SKM-1 treated with dmso at 0.1 percent for 144 hours (cell line): ENCODE results near the gene C5orf24.
"Not testable (repeated sequence)": the region's sequence is repeated elsewhere in the genome, so short reads cannot be mapped to it uniquely, and the experiment has no call there.

ENCODE experiments used
- DNase-seq: peaks from one replicate; lab custom pipeline; 2025; ENCODE audit not compliant: unreplicated experiment; lab: John Stamatoyannopoulos, UW

Gene C5orf24

DNA sequence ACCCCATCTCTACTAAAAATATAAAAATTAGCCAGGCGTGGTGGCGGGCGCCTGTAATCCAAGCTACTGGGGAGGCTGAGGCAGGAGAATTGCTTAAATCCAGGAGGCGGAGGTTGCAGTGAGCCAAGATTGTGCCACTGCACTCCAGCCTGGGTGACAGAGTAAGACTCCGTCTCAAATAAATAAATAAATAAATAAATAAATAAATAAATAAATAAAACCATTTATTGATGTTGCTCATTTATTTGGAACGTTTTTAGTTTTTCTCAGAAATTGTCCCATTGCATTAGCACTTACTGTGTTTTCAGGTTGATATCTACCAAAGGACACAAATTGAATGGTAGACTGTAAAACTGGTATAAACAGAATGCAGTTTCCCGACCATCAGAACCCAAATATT is 10.7 kb downstream of the C5orf24 start:
- not testable (repeated sequence) for DNase-seq

DNA sequence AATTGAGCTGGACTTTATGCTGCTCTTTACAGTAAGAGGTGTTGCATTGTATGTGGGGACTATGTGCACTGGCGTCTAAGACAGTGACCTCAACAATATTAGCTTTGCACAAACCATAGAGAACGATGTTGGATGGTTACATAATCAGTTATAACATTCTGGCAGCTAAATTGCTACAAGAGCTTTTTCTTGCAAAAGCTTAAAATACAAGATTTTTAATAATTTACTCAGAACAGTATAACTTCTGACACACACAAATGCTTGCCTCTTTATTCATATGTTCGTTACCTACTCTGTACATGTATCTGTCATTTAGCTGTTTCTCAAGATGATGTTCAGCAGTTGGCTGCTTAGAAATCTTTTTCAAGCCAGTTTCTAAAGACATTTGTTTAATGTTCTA is 11.6 kb downstream of the C5orf24 start:
- DNase-seq: no peak

DNA sequence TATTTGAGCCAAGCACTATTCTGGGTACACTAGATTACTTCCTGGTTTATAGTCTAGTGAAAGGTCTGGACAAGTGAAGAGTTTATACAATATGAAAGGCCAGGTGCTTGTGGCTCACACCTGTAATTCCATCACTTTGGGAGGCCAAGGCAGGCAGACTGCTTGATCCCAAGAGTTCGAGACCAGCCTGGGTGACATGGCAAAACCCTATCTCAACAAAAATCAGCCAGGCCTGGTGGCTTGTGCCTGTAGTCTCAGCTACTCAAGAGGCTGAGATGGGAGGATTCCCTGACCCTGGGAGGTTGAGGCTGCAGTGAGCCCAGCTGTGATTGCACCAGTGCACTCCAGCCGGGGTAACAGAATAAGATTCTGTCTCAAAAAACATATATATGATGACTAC is 18.9 kb downstream of the C5orf24 start:
- DNase-seq: no peak

DNA sequence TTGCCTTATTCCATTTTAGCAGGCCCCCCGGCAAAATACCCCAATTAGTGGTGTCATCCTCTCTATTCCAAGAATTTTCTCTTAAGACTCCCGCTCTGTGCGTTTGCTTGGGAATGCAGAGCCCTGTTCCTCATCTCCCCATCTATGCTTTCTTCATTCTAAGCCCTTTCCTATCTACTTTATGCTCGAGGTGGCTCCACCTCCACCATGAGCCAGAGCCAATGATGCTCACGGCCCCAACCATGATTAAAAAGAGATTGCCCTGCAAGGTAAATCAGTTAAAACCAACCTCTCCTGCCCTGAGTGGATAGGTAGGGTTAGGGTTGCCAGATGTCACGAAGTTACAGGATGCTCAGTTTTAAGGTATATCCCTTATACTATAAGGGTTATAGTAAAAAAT is 27.7 kb downstream of the C5orf24 start:
- no peak for DNase-seq

DNA sequence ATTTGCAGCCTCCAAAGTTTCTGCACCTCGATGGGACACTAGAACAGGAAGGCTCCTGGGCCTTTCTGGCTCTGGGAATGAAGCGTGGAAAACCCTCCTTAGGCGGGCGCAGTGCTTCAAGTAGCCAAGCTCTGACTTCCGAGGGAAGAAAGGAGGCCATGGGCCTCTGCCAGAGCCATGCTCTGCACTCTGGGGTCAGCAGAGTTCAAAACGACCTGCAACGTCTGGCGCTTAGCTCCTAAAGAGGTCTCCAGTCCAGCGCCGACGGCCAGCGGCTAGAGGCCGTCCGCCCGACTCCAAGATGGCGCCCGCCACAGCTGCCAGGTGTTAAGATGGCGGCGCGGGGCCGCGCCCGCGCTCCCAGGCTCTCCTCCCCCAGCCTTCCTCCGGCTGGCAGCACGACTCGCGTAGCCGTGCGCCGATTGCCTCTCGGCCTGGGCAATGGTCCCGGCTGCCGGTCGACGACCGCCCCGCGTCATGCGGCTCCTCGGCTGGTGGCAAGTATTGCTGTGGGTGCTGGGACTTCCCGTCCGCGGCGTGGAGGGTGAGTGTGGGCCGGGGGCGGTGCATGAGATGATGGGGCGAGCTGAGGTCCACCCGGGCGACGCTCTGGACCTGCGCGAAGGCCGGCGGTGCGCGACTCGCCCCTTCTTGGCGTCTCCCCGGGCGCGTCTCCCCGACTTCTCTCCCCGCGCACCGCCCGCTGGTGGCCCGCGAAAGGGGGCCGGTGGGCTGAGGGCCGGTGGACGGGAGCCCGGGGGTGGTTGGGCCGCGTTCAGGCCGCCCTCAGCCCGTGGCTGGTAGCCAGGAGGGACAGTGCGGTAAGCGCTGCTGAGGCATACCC is 28.4 kb downstream of the C5orf24 start, which contains the start of gene TXNDC15:
Gene TXNDC15 (plus strand): TSS at position 385 of the 844 bp plus-strand sequence. CDS start 57 bp downstream, at position 442.
- DNase-seq: peak; percentile 79

DNA sequence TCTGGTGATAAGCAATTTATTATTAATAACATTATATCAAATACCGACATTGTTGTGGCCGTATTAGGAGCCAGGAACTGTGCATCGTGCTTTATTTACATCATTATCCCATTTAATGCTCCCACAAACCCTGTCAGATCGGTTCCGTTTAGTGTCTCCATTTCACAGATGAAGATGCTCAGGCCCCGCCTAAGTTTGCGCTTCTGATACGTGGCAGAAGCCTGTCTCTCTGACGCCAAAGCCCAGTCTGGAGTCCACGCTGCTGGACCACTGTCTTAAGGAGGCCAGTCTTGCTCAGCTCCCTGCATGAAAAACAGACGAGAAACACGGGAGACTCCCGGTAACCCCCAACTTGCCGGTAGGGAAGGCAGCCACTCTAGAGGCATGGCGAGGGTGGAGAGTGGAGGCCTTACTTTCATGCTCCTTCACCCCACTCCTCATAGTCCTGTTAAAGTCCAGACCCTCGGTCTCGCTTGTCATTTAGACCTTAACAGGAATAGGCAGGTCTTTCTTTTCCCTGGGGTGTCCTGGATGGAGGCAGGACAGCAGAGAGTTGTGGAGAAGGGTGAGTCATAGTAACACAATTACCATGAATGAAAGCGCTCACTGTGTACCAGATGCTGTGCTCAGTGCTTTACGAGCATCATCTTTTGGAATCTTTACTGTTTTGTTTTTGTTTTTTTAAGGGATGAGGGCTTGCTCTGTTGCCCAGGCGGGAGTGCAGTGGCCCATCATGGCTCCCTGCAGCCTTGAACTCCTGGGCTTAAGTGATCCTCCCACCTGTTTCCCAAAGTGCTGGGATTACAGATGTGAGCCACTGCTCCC is 29.3 kb downstream of the C5orf24 start:
- DNase-seq: no peak

DNA sequence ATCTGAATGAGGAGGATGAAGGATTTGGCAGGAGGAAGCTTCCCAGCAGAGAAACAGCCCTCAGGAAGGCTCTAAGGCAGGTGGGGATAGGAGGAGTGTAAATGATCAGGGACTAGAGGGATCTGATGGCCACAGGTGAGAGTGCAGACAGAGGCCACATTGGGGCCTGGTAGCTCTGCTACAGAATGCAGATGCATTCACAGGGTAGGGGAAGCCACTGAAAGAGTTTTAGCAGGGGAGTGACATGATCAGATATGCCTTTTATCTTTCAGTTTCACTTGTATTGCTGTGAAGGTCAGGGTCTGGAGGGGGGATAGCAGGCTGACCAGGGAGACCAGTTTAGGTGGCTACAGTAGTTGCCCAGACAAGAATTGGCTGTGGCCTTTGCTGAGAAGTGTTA is 31.4 kb downstream of the C5orf24 start:
- no peak for DNase-seq

DNA sequence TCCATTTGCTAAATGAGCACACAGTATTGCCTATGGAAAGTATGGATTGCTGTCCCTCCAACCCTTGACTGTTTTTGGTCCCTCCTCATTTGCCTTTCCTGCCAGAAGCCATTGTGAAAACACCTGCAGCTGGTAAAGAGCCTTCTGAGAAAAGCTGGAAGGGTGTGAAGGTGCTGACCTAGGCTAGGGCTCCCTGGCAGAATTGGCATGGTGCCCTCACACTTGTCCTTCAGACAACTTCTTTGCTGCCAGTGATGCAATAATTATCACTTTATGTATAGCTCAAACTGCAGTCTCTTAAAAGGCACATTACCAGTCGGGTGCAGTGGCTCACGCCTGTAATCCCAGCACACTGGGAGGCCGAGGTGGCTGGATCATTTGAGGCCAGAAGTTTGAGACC is 32.6 kb downstream of the C5orf24 start:
- no peak for DNase-seq

DNA sequence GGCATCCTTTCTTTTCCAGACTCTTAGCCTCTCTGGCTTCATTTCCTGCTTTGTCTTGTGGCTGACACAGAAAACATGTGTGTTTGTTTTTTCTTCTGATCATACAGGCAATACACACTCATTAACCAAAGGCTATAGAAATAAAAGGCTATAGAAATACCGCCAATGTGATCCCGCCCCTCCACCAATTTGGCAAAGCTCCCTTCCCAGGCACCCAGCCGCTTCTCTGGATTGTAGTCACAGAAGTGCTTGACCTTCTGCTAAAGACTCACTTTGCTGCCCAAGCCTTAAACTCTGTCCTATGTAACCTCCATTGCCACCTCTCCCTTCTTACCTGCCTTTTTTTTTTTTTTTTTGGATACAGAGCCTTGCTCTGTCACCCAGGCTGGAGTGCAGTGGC is 33.7 kb downstream of the C5orf24 start:
- DNase-seq: no peak

DNA sequence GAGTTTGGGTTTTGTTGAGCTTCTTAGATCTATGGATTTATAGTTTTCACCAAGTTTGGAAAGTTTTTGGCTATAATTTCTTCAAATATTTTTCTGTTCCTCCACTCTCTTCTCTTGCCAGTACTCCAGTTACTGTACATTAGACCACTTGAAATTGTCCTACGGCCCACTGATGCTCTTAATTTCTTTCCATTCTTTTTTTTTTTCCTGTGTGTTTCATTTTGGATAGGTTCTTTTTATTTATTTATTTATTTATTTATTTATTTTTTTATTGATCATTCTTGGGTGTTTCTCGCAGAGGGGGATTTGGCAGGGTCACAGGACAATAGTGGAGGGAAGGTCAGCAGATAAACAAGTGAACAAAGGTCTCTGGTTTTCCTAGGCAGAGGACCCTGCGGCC is 35.2 kb downstream of the C5orf24 start:
- DNase-seq: not testable (repeated sequence)

DNA sequence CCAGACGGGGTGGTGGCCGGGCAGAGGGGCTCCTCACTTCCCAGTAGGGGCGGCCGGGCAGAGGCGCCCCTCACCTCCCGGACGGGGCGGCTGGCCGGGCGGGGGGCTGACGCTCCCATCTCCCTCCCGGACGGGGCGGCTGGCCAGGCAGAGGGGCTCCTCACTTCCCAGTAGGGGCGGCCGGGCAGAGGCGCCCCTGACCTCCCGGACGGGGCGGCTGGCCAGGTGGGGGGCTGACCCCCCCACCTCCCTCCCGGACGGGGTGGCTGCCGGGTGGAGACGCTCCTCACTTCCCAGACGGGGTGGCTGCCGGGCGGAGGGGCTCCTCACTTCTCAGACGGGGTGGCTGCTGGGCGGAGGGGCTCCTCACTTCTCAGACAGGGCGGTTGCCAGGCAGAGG is 35.9 kb downstream of the C5orf24 start:
- not testable (repeated sequence) for DNase-seq

DNA sequence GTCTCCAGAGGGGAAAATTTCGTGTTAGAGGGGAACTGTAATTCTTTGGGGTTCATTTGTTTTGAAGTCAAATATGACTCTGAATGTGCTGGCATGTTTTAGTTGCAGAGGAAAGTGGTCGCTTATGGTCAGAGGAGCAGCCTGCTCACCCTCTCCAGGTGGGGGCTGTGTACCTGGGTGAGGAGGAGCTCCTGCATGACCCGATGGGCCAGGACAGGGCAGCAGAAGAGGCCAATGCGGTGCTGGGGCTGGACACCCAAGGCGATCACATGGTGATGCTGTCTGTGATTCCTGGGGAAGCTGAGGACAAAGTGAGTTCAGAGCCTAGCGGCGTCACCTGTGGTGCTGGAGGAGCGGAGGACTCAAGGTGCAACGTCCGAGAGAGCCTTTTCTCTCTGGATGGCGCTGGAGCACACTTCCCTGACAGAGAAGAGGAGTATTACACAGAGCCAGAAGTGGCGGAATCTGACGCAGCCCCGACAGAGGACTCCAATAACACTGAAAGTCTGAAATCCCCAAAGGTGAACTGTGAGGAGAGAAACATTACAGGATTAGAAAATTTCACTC is 41.9 kb downstream of the C5orf24 start:
- no peak for DNase-seq

DNA sequence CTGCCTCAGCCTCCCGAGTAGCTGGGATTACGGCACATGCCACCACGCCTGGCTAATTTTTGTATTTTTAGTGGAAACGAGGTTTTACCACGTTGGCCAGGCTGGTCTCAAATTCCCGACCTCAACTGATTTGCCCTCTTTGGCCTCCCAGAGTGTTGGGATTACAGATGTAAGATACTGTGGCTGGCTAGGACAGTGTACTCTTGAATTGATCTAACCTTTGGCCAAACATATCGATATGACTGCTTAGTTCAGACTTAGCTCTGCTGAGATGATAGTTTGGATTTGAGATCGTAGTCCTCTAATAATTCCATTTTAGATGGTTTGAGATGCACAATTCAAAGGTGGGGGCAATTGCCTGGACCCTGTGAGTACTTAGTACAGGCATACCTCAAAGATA is 43.6 kb downstream of the C5orf24 start:
- no peak for DNase-seq

DNA sequence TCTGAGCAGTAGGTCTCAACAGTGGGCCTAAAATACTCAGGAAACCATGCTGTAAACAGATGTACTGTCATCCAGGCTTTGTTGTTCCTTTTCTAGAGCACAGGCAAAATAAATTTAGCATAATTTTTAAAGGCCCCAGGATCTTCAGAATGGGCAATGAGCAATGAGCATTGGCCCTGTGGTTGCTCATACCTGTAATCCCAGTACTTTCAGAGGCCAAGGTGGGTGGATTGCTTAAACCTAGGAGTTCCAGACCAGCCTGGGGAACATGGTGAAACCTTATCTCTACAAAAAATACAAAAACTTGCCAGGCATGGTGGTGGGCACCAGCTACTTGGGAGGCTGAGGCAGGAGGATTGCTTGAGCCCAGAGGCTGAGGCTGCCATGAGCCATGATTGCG is 45.7 kb downstream of the C5orf24 start:
- DNase-seq: no peak

DNA sequence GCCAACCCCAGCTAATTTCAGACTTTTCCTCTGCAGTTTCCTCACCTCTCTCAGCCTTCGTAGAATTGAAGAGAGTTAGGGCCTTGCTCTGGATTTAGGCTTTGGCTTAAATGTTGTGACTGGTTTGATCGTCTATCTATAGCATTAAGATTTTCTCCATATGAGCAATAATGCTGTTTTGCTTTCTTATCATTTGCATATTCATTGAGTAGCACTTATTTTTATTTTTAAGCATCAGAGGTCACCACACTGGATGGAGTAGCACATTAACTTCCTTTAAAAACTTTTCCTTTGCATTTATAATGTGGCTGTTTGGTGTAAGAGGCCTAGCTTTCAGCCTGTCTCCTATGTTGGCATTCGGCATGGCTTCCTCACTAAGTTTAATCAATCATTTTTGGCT is 46.5 kb downstream of the C5orf24 start:
- DNase-seq: no peak

DNA sequence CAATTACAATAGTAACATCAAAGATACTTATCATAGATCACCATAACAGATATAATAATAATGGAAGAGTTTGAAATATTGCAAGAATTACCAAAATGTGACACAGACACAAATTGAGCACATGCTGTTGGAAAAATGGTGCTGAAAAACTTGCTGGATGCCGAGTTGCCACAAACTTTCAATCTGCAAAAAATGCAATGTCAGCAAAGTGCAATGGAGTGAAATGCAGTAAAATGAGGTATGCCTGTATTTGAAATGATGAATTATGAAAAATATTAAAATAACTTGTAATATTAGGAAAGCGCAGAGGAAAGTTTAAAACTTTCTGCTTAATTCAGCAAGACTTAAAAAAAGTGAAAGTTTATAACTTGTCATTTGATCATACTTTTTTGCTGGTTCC is 47.2 kb downstream of the C5orf24 start:
- no peak for DNase-seq

DNA sequence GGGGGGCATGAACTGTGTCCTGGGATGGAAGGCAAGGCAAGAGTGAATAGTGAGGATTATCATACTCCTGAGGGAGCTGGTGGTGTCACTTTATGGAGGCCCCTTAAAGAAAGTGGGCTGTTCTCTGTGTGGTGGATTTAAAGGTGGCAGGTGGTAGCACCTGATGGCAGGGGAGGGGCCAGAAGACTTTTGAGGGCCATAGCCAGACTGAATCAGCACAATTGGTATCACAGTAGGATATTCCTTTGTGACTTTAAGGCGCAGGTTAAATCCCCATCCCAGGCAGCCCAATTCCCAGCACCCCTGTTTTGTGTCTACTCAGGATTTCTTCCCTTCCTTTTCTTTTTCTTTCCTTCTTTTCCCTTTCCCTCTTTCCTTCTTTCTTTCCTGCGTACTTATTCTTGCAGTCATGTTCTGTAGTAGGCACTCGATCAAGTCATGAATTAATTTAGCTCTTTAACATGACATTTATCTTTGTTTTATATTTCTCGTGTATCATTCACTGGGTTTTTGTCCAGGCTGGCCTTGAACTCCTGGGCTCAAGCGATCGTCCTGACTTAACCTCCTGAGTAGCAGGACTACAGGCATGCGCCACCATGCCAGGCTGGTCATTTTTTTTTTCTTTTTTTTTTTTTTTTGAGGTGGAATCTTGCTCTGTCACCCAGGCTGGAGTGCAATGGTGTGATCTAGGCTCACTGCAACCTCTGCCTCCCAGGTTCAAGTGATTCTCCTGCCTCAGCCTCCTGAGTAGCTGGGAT is 48.2 kb downstream of the C5orf24 start:
- no peak for DNase-seq

DNA sequence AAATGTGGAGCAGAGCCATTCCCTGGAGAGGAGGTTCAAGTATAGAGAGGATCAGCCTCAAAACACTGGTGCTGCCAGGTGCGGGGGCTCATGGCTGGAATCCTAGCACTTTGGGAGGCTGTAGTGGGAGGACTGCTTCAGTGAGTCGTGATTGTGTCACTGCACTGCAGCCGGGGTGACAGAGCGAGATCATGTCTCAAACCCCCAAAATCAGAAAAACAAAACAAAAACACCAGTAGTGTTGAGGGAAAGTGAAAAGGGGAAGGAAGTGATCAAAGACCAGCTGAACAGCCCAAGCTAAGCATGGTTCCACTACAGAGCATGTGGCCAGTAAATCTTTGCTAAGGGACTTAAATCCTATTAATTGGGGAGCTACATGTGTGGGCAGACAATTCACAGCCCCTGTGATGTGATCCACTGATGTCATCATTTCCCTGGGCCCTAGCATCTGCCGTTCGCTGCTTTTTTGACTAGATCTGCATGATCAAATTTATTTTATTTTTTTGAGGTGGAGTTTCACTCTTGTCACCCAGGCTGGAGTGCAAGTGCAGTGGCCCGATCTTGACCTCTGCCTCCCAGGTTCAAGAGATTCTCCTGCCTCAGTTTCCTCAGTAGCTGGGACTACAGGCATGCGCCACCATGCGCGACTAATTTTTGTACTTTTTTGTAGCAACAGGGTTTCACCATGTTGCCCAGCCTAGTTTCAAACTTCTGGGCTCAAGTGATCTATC is 56.5 kb downstream of the C5orf24 start:
- peak; percentile 38 for DNase-seq

DNA sequence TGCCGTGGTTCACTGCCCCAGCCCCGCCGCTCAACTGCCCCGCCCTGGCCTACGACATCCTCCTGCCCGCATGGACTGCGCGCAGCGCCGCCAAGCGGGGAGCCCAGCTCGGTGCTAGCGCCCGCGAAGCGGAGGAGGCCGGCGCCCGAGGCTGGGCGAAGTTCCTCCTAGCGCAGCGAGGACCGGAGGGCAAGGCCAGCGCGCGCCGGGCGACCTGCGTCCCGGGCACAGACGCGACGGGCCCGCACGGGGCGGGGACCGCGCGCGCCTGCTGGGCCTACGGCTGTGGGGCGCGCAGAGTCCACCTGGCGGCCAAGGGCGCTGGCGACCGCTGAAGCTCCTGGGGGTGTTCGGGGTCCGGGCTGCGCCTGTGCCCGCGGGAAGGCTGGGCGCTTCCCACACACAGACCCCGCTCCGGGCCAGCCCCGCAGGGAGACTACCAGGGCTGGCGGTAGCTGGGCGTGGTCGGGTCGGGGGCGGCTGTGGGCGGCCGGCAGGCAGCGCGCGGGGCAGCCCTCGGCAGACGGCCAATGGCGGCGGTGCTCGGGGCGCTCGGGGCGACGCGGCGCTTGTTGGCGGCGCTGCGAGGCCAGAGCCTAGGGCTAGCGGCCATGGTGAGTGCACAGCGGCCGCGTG is 59.0 kb downstream of the C5orf24 start, which contains the start of gene PCBD2:
Gene PCBD2 (plus strand): TSS at position 522 of the 636 bp plus-strand sequence. CDS start 9 bp downstream, at position 531.
- peak; percentile 93 for DNase-seq
